Hematopoietic multipotent progenitor cell treated with erythropoietin and hydrocortisone succinate and interleukin-3 and kit ligand, for 8 days (in vitro differentiated cells): Measurements from ENCODE around the gene CAMTA1.

Source experiments
- DNase-seq: peaks from one replicate; pipeline ENCODE4 v3.0.0-alpha.2; 2015

CAMTA1 gene

DNA sequence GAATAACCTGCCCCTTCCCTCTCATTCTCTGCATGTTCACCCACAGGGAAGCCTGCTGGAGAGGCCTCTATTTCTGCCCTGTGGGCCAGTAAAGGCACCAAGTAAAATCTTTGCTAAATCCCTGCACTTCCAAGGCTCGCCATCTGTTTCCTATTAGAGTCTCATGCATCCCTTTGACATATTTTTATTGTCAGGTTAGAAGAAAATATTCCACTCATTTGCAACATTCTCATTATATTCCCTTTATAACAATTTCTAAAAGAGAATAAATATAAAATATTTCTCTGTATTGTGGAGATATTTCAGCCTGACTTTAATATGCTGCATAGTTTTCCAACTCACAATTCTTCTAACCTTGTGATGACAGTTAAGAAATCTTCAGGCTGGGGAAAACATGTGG lies 645.4 kb downstream of the CAMTA1 start:
- DNase-seq = no peak

DNA sequence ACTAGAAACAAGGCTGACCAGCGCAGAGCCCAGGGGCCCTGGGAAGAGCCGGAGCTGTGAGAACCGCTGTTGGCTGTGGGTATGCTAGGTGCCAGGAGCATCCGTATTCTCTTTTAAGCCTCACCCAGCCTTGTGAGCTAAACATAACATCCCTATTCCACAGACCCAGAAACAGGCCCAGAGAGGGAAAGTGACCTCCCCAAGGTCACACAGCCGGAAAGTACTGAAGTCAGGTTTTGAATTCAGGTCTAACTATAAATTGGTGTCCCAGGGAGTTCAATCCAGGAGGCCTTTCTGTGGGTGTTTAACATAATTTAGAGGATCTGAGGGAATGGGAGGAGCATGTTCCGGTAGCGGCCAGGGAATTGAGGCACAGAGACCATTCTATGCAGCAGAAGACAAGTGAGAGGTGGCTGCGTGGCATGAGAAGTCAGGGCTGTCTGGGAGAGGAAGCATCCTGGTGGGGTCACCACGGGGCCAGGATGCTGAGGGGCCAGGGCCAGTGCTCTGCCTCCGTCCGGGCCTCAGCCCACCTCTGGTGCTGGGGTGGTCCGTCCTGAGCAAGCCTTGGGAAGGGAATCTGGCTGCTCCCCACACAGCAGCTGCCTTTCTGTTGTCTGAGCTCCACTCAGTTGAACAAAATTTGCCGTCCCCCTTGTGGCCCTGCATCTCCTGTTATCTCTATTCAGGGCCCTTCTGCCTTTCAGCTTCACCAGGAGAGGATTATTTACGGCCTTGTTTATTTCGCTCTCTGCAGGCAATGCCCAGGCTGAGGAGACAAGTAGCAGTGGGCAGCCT lies 647.0 kb downstream of the CAMTA1 start:
- DNase-seq = no peak

DNA sequence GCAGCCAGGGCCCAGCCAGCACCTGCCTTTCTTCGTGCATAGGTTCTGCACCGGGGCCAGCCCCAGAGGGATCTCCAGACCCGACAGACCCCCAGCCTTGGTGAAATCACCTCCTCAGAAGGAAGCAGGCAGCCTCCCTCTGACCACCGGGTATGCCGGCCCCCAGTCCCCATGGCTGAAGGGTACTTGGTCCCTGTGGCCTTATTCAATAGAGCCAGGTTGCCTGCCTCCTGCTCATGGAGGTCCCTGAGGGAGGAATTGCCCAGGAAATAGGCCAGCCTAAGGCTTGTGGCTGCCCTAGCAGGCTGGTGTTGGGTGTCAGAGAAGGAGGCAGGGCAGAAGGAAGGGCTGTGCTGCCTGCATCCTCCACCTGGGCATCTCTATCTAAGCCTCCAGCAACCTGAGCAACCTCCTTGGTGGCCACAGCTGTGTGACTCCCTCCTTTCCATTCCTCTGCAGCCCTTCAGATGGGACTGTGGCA lies 647.7 kb downstream of the CAMTA1 start:
- no peak for DNase-seq

DNA sequence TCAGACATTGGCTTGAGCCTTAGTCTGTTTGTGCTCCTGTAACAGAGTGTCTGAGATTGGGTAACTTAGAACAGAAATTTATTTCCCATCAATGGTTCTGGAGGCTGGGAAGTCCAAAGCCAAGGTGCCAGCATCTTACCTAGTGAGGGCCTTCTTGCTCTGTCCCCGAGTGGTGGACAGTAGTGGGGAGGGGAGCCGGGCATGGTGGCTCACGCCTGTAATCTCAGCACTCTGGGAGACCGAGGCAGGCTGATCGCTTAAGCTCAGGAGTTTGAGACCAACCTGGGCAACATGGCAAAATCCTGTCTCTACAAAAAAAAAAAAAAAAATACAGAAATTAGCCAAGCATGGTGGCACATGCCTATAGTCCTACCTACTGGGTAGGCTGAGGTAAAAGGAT lies 649.3 kb downstream of the CAMTA1 start:
- DNase-seq = no peak

GRCh38 chr1:7435276-7436055 lies 650.2 kb downstream of the CAMTA1 start:
- DNase-seq = no peak

DNA sequence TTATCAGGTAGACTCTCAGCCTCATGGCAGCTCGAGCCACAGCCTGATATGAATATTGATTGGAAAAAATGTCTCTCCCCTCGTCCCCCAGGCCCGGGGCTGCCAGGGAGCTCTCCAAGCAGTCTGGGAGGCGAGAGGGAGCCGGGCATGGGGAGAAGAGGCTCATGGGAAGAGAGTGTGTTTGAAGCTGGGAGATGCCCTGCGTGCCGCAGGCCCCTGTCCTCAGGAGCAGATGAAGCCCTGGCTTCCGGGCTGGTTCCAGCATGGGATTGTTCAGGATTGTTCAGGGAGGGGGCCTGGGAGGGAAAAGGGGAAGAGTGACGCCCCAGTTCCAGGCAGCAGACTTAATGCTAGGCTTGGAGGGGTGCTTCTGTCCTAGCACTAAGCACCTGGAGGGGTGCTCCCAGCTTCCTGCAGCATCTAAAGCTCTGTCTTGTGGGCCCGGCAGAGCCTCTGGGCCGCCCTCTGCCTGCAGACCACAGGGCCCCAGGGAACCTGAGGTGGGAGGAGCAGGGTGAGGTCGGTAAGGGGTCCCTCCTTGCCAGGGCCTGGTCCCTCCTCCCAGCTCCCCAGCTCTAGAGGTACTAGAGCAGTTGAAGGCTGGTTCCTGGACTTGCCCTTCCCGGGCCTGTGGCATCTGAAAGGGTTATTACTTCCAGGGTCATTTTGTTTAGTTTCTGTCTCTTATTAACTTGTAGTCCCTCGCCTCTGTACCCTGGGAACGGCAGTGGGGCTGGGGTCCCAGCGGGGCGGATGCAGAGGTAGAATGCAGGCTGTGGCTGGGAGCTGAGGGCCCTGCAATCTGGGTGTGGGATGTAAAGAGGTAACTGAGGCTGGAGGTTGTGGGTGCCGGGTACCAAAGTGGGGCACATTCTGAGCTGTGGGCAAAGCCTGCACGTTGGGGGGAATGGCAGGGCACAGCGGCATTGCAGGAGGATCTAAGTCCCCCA lies 651.1 kb downstream of the CAMTA1 start:
- no peak for DNase-seq

DNA sequence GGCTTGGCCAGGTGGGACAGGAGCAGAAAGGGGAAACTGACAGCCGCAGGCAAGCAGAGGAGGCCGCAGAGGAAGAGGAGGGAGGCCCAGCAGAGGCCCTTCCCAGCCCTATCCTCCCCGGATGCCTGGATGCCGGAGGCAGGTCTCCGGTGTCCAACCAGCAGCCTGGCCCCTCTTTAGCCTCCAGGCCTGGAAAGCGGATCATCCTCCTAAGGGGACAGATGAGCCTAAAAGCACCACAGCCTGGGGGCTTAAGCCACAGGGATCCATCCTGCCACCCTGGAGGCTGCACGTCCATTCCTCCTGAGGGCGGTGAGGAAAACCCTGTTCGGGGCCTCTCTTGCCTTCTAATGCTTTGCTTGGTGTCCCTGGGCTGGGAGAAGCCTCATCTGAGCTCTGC lies 651.8 kb downstream of the CAMTA1 start:
- no peak for DNase-seq

- DNase-seq = no peak
Measured at GRCh38 chr1:7437608-7438395, 652.5 kb downstream of the CAMTA1 start.

GRCh38 chr1:7438396-7438785 lies 653.1 kb downstream of the CAMTA1 start:
- no peak for DNase-seq

GRCh38 chr1:7438921-7439655 lies 653.8 kb downstream of the CAMTA1 start:
- DNase-seq = no peak

GRCh38 chr1:7440154-7440553 lies 654.9 kb downstream of the CAMTA1 start:
- DNase-seq = no peak

- DNase-seq = no peak
Measured at GRCh38 chr1:7441143-7441841, 656.0 kb downstream of the CAMTA1 start.

GRCh38 chr1:7442036-7442435 lies 656.8 kb downstream of the CAMTA1 start:
- no peak for DNase-seq

- DNase-seq = no peak
Measured at GRCh38 chr1:7442918-7443317, 657.7 kb downstream of the CAMTA1 start.

- no peak for DNase-seq
Measured at GRCh38 chr1:7444363-7444762, 659.1 kb downstream of the CAMTA1 start.

DNA sequence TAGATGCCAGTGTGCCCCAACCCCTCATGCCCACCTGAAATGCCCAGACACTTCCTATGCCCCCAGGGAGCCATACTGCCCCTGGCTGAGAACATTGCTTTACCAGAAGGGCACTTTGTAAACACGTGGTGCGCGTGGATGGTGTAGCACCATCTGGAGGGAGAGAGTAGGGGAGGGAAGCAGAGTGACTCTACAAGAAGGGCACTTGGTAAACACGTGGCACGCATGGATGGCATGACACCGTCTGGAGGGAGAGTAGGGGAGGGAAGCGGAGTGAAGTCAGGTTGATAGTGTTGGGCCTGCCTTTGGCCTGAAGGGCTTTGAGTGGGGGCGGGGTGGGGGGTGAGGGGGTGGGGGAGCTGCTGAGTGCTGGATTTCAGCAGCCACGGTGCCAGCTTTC lies 661.8 kb downstream of the CAMTA1 start:
- no peak for DNase-seq

DNA sequence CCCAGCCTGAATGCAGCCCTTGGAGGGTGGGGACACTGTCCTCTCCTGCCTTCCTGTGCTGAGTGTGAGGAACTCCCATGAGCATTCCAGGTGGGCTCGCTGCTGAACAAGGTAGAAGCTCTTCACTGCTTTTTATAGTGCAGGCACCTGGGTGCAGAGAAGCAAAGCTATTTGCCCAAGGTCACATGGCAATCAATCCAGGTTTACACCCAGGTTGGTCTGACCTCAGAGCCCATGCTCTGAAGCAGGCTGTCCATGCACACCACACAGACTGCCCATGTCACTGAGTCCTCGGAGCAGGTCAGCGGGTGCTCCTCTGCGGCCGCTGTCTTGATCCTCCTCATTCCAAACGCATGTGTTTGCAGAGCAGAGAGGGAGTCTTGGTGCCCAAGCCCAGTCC lies 662.5 kb downstream of the CAMTA1 start:
- no peak for DNase-seq

DNA sequence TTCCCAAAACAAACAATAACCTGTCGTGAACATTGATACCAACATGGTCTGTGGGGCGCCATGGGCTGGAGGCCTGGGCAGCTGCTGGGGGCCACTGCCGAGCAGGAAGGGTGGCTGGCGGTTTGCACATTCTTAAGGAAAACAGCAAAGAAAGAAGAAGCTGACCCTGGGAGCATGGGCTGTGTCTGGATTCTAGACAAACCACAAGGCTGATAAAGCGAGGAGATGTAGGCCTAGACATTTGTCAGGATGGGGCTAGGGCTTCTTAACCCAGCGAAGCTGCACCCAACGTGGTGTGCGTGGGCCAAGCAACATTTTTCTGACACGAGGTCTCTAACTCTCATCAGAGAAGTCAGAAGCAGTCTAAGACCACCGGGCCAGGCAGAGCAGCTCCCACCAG lies 663.7 kb downstream of the CAMTA1 start:
- no peak for DNase-seq

DNA sequence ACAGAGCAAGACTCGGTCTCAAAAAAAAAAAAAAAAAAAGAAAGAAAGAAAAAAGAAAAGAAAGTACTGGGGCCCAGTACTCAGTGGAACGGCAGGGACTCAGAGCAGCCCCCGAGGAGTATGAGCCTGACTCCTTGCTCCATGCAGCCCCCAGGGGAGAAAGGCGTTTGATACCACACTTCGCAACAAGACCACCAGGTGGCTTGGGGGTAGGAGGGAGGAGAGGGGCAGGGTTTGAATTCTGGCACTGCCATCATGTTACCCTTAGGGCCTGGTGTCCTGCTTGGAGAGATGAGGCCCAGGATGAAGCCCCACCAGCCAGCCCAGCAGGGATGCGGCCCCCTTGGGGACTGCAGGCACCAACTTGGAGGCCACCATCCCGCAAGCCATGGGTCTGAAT lies 664.5 kb downstream of the CAMTA1 start:
- DNase-seq = no peak

GRCh38 chr1:7450838-7451237 lies 665.6 kb downstream of the CAMTA1 start:
- DNase-seq = no peak

- DNase-seq = no peak
Measured at GRCh38 chr1:7453038-7453437, 667.8 kb downstream of the CAMTA1 start.
